GM18870 (cell line): Measurements from ENCODE around the gene CCDC117.

Source experiments
- ATAC-seq: cut with Tn5 transposase; IDR thresholded peaks from one replicate; pipeline ENCODE4 v1.9.1; 2021; ENCODE audit warnings: moderate library complexity; ENCODE audit not compliant: unreplicated experiment

The CCDC117 gene

GRCh38 chr22:28826921-28827320 lies 54.4 kb downstream of the CCDC117 start:
- ATAC-seq, result no peak

GRCh38 chr22:28829358-28830181 lies 57.1 kb downstream of the CCDC117 start:
- ATAC-seq, result no peak

- no peak for ATAC-seq
Measured at GRCh38 chr22:28830441-28830840, 57.9 kb downstream of the CCDC117 start.

- ATAC-seq, result no peak
Measured at GRCh38 chr22:28831140-28832072, 58.9 kb downstream of the CCDC117 start.

GRCh38 chr22:28832731-28833130 lies 60.2 kb downstream of the CCDC117 start:
- no peak for ATAC-seq

DNA sequence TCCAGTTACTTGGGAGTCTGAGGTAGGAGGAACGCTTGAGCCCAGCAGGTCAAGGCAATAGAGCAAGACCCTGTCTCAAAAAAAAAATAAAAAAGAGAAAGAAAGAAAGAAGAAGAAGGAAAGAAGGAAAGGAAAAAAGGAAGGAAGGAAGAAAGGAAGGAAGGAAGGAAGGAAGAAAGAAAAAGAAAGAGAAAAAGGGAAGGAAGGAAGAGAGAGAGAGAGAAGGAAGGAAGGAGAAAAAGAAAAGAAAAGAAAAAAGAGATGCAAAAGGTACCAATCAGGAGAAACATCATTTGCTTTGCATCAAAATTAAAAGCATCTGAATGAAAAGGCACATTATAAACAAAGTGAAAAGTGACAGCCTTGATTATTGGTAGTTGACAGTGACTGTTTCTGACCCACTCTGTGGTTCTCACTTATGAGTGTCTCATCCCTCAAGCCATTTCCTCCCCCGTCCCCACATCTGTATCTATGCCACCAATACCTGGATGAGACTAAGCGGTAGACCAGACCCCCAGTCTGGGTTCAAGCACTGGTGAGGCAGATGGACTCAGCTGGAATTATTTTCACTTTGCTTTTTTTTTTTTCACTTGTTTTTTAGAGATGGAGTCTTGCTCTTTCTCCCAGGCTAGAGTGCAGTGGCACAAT lies 60.9 kb downstream of the CCDC117 start:
- no peak for ATAC-seq

DNA sequence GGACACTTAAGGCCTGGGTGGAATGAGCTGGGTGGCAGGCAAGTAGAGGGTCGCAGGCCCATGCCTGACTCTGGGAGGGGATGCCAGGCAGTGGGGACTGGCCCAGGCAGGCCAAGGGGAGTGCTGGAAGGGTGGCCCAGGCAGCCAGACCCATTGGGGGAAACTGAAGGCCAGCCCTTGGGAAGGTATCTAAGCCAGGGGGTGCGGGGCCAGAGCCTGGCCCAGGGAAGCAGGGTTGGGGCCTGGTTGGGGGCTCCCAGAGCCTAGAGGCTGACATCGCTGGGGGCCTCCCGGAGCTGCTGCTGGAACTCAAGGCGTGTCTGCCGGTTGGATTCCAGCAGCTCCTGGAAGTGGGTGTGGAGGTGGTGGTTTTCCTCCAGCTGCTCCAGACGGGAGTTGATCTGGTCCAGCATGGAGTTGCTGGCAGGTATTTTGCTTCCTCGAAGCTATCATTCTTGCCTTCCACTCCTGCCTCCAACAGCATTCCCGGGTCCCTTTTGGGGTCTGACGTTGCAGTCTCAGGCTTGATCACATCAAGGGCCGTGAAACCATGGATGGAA lies 63.2 kb downstream of the CCDC117 start:
- ATAC-seq, result no peak

- ATAC-seq, result no peak
Measured at GRCh38 chr22:28837640-28838039, 65.1 kb downstream of the CCDC117 start.
